Daoy (cell line): ENCODE measurements around the gene POLR3B. TPM values are rescaled to one million over a fixed set of nuclear protein-coding genes. Genes with fewer than 3 reads are reported as not detected.

Experiments used
- DNase-seq: peaks from one replicate; pipeline ENCODE4 v3.0.0-alpha.2; 2015; ENCODE audit warnings: low read depth
- total RNA-seq: library from RNA; depleted of rRNA; stranded (reverse); fragments of >200 nt; shearing (Covaris generic); gene quantifications from 2 replicates; pipeline ENCODE4 v1.2.3, GENCODE V29; 2014; rRNA removed

Gene POLR3B
- total RNA-seq, 1 experiment from 2014 or later: 17.5 TPM

DNA sequence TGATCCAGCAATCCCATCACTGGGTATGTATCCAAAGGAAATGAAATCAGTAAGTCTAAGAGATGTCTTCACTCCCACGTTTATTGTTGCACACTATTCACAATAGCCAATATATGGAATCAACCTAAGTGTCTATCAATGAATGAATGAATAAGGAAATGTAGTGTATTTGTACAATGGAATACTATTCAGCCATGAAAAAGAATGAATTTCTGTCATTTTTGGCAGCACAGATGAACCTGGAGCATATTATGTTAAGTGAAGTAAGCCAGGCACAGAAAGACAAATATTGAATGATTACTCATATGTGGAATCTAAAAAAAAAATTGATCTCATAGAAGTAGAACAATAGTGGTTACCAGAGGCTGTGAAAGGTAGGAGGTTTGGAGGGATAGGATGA lies 194.7 kb downstream of the POLR3B start:
- DNase-seq: no peak

Other genes starting within 250 kb of the POLR3B start
- gene NUAK1, start 218.8 kb upstream of the POLR3B start, total RNA-seq: 30.1 and 31.3 TPM in 2 replicates
- 90.9 and 101 TPM in 2 replicates for gene CKAP4, start 109.7 kb upstream of the POLR3B start, total RNA-seq
- 2.3 and 2.5 TPM in 2 replicates for gene TCP11L2, start 55.0 kb upstream of the POLR3B start, total RNA-seq
- not detected in 2 replicates for gene RFX4, start 225.3 kb downstream of the POLR3B start, total RNA-seq